ENCODE data around the gene MEF2B.

MEF2B gene

DNA sequence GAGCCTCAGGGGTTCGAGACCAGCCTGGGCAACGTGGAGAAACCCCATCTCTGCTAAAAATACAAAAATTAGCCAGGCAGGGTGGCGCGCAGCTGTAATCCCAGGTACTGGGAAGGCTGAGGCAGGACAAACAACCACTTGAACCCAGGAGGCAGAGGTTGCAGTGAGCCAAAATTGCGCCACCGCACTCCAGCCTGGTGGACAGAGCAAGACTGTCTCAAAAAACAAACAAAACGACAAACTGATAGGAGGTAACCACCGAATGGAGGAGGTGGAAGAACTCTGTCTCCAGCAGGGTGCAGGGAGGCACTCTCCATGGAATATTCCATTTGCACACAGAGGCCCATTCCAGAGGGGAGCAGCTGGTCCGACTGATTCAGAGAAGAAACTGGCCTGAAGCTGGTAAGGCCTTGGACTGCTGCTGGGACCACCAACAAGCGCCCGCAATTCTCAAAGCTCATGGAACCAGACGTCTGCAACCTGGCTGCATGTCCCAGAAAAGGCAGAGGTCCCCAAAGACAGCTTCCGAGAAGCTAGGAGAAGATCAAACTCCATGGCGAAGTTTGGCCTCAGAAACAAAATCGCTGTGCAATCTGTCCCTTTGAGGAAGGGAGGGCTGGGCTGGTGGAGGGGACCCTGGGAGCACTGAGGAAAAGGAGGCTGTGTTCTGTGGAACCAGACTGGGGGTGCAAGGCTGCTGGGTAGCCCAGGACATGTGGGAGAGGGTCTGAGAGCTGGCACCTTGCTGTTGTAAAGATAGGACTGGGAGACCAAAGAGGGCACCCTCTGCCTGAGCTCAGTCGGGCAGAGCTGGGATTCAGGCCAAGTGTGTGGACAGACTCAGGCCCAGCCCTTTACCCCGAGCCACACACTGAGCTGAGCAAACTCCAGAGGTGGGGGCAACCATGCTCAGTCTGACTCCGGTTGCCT, 71.1 kb downstream of the MEF2B start:
- no peak for DNase-seq (ENCODE audit: low read depth)

DNA sequence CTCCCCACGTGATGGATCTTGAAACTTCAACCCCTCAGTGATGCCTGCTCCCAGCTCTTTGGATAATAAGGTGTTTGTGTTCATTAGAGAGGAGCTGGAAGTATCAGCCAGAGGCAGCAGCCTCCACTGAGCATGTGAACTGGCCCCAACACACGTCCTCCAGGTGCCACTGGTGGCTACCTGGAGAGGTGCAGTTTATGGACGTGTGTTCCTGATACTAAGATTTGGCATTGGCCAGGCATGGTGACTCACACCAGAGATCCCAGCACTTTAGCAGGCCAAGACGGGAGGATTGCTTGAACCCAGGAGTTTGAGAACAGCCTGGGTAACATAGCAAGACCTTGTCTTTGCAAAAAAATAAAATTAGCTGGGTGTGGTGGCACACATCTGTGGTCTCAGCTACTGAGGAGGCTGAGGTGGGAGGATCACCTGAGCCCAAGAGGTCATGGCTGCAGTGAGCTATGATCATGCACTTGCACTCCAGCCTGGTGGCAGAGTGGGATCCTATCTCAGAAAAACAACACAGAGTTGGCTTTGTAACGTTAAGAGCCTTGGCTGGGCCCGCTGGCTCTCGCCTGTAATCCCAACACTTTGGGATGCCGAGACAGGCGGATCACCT, 71.9 kb downstream of the MEF2B start:
- DNase-seq (ENCODE audit: low read depth), result no peak

- DNase-seq (ENCODE audit: low read depth), result no peak
Observed at GRCh38 chr19:19096641-19097627, 73.1 kb downstream of the MEF2B start.

DNA sequence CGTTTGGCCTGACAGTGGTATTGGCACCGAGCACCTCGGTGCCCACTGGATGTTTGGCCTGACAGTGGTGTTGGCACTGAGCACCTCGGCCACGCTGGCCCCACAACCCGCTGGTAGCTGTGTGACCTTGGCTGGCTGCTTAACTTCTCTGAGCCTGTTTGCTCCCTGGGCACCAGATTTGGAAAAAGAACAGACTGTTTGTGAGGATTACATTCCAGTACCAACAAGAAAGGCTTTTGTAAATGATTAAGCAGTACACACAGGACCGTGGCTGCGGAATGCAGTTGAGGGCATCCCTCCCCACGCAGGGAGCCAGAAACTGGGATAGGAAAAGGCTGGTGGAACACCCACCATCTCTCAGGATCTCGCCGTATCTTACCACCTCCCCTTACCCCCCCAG, 74.4 kb downstream of the MEF2B start:
- DNase-seq (ENCODE audit: low read depth), result no peak

All from HS-5 (cell line).